Psoas muscle (tissue), 8 donors: ENCODE measurements around the gene ODAD4. TPM values are rescaled to one million over a fixed set of nuclear protein-coding genes. Genes with fewer than 3 reads are reported as not detected.

Experiments used
- ATAC-seq, 4 donors: fragments of 200-7000 bp; cut with Tn5 transposase; one replicate each; pipeline ENCODE4 v1.9.1; 2020; ENCODE audit warnings: moderate library complexity in 3 of 4, mild to moderate bottlenecking in 2 of 4
- DNase-seq, 2 donors: peaks; one replicate each; pipeline ENCODE4 v3.0.0-alpha.2; 2020
- H3K27ac ChIP-seq: fragments of 200-600 bp; one replicate; pipeline ENCODE4 v1.8.0; 2022
- H3K27me3 ChIP-seq, 3 donors: fragments of 200-600 bp in 1 of 3; one replicate each; pipeline versions ENCODE4 v1.6.1 to v1.8.0; 2013 to 2022; ENCODE audit warnings: low read length in 2 of 3, mild to moderate bottlenecking in 2 of 3, moderate library complexity in 1 of 3; ENCODE audit not compliant: insufficient read depth in 3 of 3
- H3K36me3 ChIP-seq, 2 donors: fragments of 200-600 bp in 1 of 2; one replicate each; pipeline versions ENCODE4 v1.6.1 to v1.8.0; 2013 to 2022; ENCODE audit warnings: low read depth in 1 of 2, mild to moderate bottlenecking in 1 of 2, moderate library complexity in 1 of 2; ENCODE audit not compliant: insufficient read depth in 1 of 2
- H3K4me1 ChIP-seq: fragments of 200-600 bp; one replicate; pipeline ENCODE4 v1.8.0; 2022
- H3K4me3 ChIP-seq: fragments of 200-600 bp; one replicate; pipeline ENCODE4 v1.8.0; 2022; ENCODE audit warnings: mild to moderate bottlenecking
- H3K9me3 ChIP-seq: fragments of 200-600 bp; one replicate; pipeline ENCODE4 v1.8.0; 2022
- WGBS, 3 donors: extraction: QIAGEN DNeasy Blood & Tissue Kit; methylation state at CpG; one replicate each; pipeline versions ENCODE4 v1.1.6 to v1.1.7; 2013; 5-methylcytosine and 5-hydroxymethylcytosine counted together
- intact Hi-C, 2 donors: fragments of 100-400 bp; cut with DNase I; formaldehyde crosslinking; loops; one replicate each; pipeline versions ENCODE4 v1.11.0 to v1.14.2; 2022
- polyA plus RNA-seq, 3 donors: library from polyadenylated mRNA; stranded (reverse); fragments of 200-250 nt; gene quantifications; one replicate each; pipeline ENCODE4 v1.2.3, GENCODE V29; 2013
- total RNA-seq, 4 donors: library from RNA; stranded (reverse); fragmentation: NEBNext Ultra II Directional in 2 of 4; extraction: Animal tissue kit (Norgen Biotek cat#: 25700) in 2 of 4; gene quantifications; one replicate each; pipeline versions ENCODE4 v1.2.1 to v1.2.4, GENCODE V29; 2021 to 2023
- TF ChIP-seq, protein P1 (sequence below): fragments of 200-600 bp; IDR thresholded peaks from one replicate; pipeline ENCODE4 v1.8.0; 2022; ENCODE audit warnings: antibody characterized with exemption
- donor health status: healthy with polysubstance abuse.
- donor health status: DM: no; HTN: no; CAD: no; lungs with moderate emphysema.
- donor health status: Bipolar disorder and iron deficiency.
- donor health status: healthy.
- donor health status: DM: yes; HTN: yes; CAD: no.
- donor health status: DM: no; HTN: no; CAD: no.
- donor health status: DM: no; HTN: no; CAD: no.
- donor health status: DM: yes; HTN: yes; CAD: no.

Gene ODAD4
- total and polyA plus RNA-seq, 7 donors = 0.17 to 0.99 (median 0.32) TPM; not detected in 2

DNA sequence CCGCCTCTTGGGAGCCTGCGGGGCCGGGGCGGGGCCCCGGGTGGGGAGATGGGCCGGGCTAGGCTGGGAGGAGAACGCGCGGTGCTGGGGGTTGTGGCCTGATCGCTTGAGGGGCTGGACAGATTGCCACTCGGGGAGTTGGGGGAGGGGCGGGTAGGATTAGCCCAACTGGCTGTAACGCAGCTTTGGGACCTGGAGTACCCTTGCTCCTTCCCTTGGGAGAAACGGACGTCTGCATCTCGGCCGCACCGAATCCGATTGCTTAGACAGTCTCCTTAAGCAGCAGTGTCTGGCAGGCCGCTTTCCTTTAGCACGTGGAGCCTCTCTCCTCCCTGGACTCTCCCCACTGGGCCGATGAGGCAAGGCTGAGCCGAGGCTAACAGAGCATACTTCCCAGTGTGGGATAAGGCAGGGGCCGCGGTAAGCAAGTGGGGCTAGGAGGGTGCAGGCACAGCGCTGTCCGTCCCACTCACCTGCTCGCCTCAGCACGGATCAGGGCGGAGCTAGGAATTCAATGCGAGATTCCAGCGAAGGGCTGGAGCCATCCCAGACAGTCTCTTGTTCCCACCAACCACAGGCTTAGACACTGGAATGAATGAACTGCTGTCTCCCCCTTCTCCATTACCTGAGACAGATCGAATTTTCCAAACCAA, 11.1 kb upstream of the ODAD4 start:
- Histone ChIP-seq H3K36me3 (no peaks in the 10 kb centered on the region), H3K4me3 (peak overlapping the region; percentile 98), H3K9me3 (no peaks in the 10 kb centered on the region), H3K27ac (peak overlapping the region; percentile 84), H3K4me1 (peaks cover 15% of the 10 kb centered on the region), H3K27me3 (no peaks in the 10 kb centered on the region)
- intact Hi-C loops = no loop called here
- ATAC-seq (peak; percentile 35 to 57 (median 50)), DNase-seq (no peak)
- TF ChIP-seq, protein P1, sequence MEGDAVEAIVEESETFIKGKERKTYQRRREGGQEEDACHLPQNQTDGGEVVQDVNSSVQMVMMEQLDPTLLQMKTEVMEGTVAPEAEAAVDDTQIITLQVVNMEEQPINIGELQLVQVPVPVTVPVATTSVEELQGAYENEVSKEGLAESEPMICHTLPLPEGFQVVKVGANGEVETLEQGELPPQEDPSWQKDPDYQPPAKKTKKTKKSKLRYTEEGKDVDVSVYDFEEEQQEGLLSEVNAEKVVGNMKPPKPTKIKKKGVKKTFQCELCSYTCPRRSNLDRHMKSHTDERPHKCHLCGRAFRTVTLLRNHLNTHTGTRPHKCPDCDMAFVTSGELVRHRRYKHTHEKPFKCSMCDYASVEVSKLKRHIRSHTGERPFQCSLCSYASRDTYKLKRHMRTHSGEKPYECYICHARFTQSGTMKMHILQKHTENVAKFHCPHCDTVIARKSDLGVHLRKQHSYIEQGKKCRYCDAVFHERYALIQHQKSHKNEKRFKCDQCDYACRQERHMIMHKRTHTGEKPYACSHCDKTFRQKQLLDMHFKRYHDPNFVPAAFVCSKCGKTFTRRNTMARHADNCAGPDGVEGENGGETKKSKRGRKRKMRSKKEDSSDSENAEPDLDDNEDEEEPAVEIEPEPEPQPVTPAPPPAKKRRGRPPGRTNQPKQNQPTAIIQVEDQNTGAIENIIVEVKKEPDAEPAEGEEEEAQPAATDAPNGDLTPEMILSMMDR = no peak
- WGBS, 3 donors = 1 to 4% (median 4%) methylated on average over 32 to 33 of the region's 33 CpGs

DNA sequence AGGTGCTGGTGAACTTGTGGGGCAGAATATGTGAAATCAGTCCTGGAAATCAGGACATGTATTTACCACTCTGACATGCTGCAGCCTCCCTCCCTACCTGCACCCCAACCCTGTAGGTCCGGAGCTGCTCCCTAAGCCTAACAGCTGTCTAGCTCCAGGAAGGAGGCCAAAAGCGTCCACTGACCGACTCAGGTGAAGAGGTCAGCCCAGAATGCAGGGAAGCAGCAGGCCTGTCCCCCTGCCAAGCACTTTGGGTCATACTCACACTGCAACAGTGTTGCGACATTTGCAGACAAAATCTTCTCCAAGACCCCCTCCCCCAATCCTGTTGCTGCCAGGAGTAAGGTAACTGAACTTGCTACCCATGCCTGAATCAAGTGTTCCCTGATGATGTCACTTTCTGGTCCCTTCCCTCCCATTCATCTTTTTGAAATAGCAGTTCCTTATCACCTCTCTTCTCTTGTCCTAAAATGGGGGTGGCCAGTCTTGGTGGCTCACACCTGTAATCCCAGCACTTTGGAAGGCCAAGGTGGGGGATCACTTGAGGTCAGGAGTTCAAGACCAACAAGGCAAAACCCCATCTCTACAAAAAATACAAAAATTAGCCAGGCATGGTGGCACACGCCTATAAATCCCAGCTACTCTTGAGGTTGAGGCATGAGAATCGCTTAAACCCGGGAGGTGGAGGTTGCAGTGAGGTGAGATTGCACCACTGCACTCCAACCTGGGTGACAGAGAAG, 10.4 kb upstream of the ODAD4 start:
- no peaks in the 10 kb centered on the region for H3K36me3 ChIP-seq
- DNase-seq = peak; percentile 44 to 66
- no peaks in the 10 kb centered on the region for H3K9me3 ChIP-seq
- TF ChIP-seq, protein P1 = no peak
- no peaks in the 10 kb centered on the region for H3K27me3 ChIP-seq
- intact Hi-C loops = no loop called here
- 64 to 75% (median 68%) methylated on average over 7 of the region's 7 CpGs for WGBS, 3 donors
- peak overlapping the region; percentile 98 for H3K4me3 ChIP-seq
- peaks cover 15% of the 10 kb centered on the region for H3K4me1 ChIP-seq
- peak in 2 of 4 donors; percentile 4 to 28 for ATAC-seq
- peak overlapping the region; percentile 84 for H3K27ac ChIP-seq

DNA sequence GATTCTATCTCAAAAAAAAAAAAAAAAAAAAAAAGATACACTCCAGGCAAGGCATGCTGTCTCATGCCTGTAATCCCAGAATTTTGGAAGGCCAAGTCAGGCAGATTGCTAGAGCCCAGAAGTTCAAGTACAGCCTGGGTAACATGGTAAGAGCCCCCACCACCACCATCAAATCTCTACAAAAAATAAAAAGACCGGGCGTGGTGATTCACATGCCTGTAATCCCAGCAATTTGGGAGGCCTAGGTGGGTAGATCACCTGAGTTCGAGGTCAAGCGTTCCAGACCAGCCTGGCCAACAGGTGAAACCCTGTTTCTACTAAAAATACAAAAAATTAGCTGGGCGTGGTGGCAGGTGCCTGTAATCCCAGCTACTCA, 9.8 kb upstream of the ODAD4 start:
- Histone ChIP-seq H3K27ac (no peak overlapping the region), H3K4me1 (peaks cover 15% of the 10 kb centered on the region), H3K4me3 (no peak overlapping the region), H3K36me3 (no peaks in the 10 kb centered on the region), H3K9me3 (no peaks in the 10 kb centered on the region), H3K27me3 (no peaks in the 10 kb centered on the region)
- intact Hi-C loops = no loop called here
- 84 to 94% (median 93%) methylated on average over 5 of the region's 5 CpGs for WGBS, 3 donors
- no peak for DNase-seq
- ATAC-seq = no peak
- TF ChIP-seq, protein P1 = no peak

DNA sequence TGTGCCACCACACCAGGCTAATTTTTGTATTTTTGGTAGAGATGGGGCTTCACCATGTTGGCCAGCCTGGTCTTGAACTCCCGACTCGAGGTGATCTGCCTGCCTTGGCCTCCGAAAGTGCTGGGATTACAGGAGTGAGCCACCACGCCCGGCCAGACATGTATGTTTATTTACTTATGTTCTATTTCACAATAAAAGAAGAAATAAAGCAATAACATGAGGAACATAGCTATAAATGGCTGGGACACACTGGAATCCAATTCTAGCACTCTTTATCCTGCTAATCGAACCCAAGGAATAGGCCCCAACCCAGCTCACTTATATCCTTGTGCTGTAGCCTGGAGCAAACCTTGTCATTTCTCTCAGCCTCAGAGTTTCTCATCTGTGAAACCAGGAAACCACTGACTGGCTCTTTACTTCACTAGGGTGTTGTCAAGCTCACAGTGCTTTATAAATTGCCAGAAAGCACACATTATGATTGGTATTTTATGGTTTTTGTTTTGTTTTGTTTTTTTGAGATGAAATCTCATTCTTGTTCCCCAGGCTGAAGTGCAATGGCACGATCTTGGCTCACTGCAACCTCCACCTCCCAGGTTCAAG, 4.3 kb upstream of the ODAD4 start:
- Histone ChIP-seq H3K27ac (no peak overlapping the region), H3K36me3 (no peaks in the 10 kb centered on the region), H3K27me3 (no peaks in the 10 kb centered on the region), H3K9me3 (no peaks in the 10 kb centered on the region), H3K4me3 (no peak overlapping the region), H3K4me1 (peaks cover 7% of the 10 kb centered on the region)
- ATAC-seq (no peak), DNase-seq (no peak)
- WGBS, 3 donors = 88 to 92% (median 90%) methylated on average over 7 of the region's 7 CpGs
- TF ChIP-seq, protein P1 = no peak
- intact Hi-C loops = no loop called here
